NCI-H1694 treated with DMSO at 0.1 percent for 48 hours (cell line): ENCODE results near the gene MR1.

Experiments
- DNase-seq: peaks from one replicate; lab custom pipeline; 2025; lab: John Stamatoyannopoulos, UW

Gene MR1

DNA sequence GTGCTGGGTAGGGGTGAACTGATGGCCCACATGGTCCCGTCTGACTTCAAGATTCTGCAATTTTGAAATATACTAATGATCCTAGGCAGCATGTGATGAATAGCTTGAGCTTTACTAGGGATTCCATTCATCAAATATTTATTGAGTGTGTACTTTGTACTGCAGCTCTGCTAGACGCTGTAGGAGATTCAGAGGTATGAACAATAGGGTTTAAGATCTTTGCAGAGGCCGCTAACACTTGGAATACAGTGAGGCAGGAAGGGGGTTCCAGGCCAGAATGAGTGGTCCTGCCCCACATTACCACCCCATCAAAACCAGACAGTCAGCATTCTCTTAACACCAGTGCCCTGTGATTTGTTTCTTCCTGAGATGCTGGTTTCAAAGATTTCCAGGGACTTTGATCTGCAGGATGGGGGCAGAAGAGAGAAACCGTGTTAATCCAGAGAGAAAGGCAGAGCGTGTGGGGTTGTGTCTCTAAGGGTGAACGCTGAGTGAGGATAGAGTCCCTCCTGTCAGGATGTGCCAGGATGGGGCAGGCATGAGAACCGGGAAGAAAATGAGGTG, 74.6 kb downstream of the MR1 start:
- no peak for DNase-seq

DNA sequence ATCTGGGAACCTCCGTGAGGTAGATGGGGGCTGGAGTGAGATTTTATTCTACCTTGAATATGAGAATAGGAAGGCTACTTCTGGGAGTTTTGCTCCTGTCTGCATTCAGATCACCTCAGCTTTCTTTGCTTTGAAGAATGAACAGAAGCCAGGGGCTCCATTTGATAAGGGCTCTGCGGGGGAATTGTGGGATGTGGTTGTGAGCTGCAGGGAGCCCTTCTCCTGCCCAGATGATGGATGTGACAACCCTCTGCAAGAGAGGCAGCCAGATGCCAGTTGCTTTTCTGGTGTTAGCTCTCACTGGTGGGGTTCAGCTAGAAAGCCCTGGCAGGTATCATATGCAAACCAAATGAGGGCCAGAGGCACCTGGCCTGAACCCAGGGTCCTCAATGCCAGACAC, 76.2 kb downstream of the MR1 start:
- DNase-seq = no peak
